ENCODE measurements around the gene BAIAP2. TPM values are rescaled to one million over a fixed set of nuclear protein-coding genes. Genes with fewer than 3 reads are reported as not detected.

BAIAP2 gene
- total and polyA plus RNA-seq, 7 donors = 6.5 to 52.3 (median 32.6) TPM

- 93 to 95% methylated on average over 19 of the region's 19 CpGs for WGBS, 2 donors
- DNase-seq = no peak
- intact Hi-C loops (cut with DNase I) = no loop called here
Observed at GRCh38 chr17:80998118-80998747, 36.7 kb upstream of the BAIAP2 start.

DNA sequence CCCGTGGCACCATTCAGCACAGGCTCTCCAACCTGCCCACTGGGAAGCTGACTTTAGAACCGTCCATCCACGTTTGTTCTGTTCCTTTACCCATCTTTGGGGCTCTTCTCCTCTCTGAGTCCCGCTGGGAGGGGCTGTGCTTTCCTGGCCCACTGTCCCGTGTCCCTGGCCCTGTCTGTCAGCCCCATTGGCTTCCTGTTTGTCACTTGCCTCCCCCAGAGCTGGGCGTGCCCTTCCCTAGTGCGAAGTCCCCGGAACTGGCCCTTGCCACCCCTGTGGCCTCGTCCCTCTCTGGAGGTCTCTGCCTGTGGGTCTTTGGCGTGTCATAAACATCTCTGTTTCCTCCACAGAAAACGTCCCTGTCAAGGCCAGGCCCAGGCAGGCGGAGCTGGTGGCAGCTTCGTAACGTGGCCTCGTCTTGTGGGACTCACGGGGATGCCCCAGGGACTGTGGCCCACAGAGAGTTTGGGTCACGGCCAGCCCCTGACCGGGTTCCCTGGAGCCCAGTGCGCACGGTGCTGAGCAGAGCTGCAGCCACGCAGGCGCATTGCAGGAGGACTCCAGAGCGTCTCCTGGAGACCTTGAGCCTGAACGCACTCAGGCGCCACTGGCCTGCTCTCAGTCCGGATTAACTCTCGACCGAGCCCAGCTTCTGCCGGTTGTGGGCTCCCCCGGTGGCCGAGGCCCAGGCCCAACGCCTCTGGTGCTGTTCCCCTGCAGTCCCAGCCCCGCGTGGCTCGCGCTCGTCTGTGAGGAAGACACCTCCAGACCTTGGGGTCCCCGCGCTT is 36.0 kb upstream of the BAIAP2 start:
- 85 to 91% methylated on average over 39 of the region's 39 CpGs for WGBS, 2 donors
- Histone ChIP-seq H3K4me3 (no peak overlapping the region), H3K4me1 (peaks cover 0 to 30% (median 27%) of the 10 kb centered on the region in 4 donors), H3K27me3 (peaks cover 5 to 15% (median 10%) of the 10 kb centered on the region in 3 donors), H3K9me3 (no peaks in the 10 kb centered on the region), H3K36me3 (peaks cover 22 to 60% (median 54%) of the 10 kb centered on the region in 4 donors), H3K27ac (no peak overlapping the region)
- no peak for DNase-seq
- TF ChIP-seq EP300 (IDR thresholded peaks at IDR 0.05) (no peak), POLR2AphosphoS5 (IDR thresholded peaks at IDR 0.05) (no peak), POLR2A (IDR thresholded peaks at IDR 0.05) (no peak), CTCF (IDR thresholded peaks at IDR 0.05) (no peak)
- intact Hi-C loops (cut with DNase I) = no loop called here

More at GRCh38 chr17:80998118-80998747, 36.7 kb upstream of the BAIAP2 start:
- peaks cover 0 to 8% (median 3%) of the 10 kb centered on the region in 3 donors for H3K27me3 ChIP-seq
- H3K27ac ChIP-seq = no peak overlapping the region
- H3K4me1 ChIP-seq = peaks cover 0 to 30% (median 27%) of the 10 kb centered on the region in 4 donors
- no peaks in the 10 kb centered on the region for H3K9me3 ChIP-seq
- no peak overlapping the region for H3K4me3 ChIP-seq
- peaks cover 22 to 65% (median 54%) of the 10 kb centered on the region in 4 donors for H3K36me3 ChIP-seq
- no peak for TF ChIP-seq EP300 (IDR thresholded peaks at IDR 0.05)
- TF ChIP-seq POLR2A (IDR thresholded peaks at IDR 0.05) = no peak
- TF ChIP-seq POLR2AphosphoS5 (IDR thresholded peaks at IDR 0.05) = no peak
- TF ChIP-seq CTCF (IDR thresholded peaks at IDR 0.05) = no peak

DNA sequence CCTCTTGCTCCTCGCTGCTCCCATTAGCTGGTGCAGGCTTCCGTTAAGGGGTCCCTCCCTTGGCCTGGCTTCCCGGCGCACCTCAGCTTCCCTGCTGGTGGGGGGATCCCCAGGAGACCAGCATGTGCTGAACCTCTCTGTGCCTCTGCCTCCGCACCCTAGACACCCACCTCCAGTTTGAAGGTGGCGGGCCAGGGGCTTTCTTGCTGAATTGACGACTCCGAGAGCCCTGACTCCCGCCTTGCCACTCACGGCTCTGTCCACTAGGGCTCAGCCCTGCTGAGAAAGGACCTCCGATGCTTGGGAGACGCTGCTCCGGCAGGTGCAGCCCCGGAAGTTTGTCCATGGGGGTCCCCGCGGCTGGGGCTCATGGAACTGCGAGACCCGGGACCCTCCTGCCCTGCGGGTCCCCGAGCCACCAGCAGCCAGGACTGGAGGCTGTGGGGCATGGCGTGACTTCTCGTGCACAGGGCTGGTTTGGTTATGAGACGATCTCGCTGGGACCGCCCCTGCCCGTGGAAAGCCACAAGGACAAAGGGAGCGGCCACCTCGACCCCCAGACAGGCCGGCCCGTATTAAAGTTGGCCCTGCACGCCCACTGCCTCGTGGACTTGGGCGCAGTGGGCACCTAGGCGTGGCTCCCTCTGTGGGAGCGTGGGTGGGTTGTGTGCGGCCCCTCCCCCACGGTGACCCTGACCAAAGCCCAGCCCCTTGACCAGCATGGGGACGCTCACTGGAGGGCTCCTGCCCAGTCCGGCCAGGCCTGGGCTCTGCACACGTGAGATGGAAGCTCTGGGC is 35.2 kb upstream of the BAIAP2 start:
- WGBS, 2 donors = 82 to 92% methylated on average over 40 of the region's 40 CpGs
- TF ChIP-seq POLR2AphosphoS5 (IDR thresholded peaks at IDR 0.05) (no peak), POLR2A (IDR thresholded peaks at IDR 0.05) (no peak), CTCF (IDR thresholded peaks at IDR 0.05) (no peak), EP300 (IDR thresholded peaks at IDR 0.05) (no peak)
- Histone ChIP-seq H3K27ac (no peak overlapping the region), H3K27me3 (peaks cover 13 to 23% (median 18%) of the 10 kb centered on the region in 3 donors), H3K9me3 (no peaks in the 10 kb centered on the region), H3K4me3 (no peak overlapping the region), H3K4me1 (peaks cover 0 to 34% (median 32%) of the 10 kb centered on the region in 4 donors), H3K36me3 (peaks cover 22 to 58% (median 53%) of the 10 kb centered on the region in 4 donors)
- intact Hi-C loops (cut with DNase I) = no loop called here
- no peak for DNase-seq

GRCh38 chr17:81000334-81000630 is 34.7 kb upstream of the BAIAP2 start:
- no peak overlapping the region for H3K4me3 ChIP-seq
- peaks cover 22 to 52% (median 48%) of the 10 kb centered on the region in 4 donors for H3K36me3 ChIP-seq

More at GRCh38 chr17:81000334-81000630, 34.7 kb upstream of the BAIAP2 start:
- Histone ChIP-seq H3K9me3 (no peaks in the 10 kb centered on the region), H3K27ac (no peak overlapping the region), H3K27me3 (peaks cover 16 to 28% (median 23%) of the 10 kb centered on the region in 3 donors), H3K4me1 (peaks cover 0 to 34% (median 33%) of the 10 kb centered on the region in 4 donors)
- no peak for DNase-seq
- intact Hi-C loops (cut with DNase I) = no loop called here
- TF ChIP-seq POLR2A (IDR thresholded peaks at IDR 0.05) (no peak), EP300 (IDR thresholded peaks at IDR 0.05) (no peak), POLR2AphosphoS5 (IDR thresholded peaks at IDR 0.05) (no peak), CTCF (IDR thresholded peaks at IDR 0.05) (no peak)
- 64 to 89% methylated on average over 8 of the region's 8 CpGs for WGBS, 2 donors
